Fibroblast of lung (primary cell): Measurements from ENCODE around the gene USP1.

ENCODE experiments used
- CTCF ChIP-seq, 2 donors: IDR thresholded peaks in 1 of 2; conservative IDR thresholded peaks in 1 of 2; 1 replicate in 1 of 2; 2 replicates in 1 of 2; pipeline ENCODE4 v1.5.1; 2011 to 2012; ENCODE audit warnings: low read length in 2 of 2, control low read depth in 1 of 2, inconsistent platforms in 1 of 2, low read depth in 1 of 2, mild to moderate bottlenecking in 1 of 2
- EZH2 ChIP-seq: IDR thresholded peaks from 2 replicates; pipeline ENCODE4 v1.5.1; 2012; ENCODE audit warnings: low read length, control low read depth, mild to moderate bottlenecking; ENCODE audit errors: missing control alignments

- TF ChIP-seq CTCF (conservative IDR thresholded peaks at IDR 0.05 in 1 of 2, IDR thresholded peaks at IDR 0.05 in 1 of 2; ENCODE audit: low read depth in 1 of 2, low read length in 2 of 2) (no peak), EZH2 (no peak)
These were observed 13.5 kb downstream of the USP1 start for GRCh38 chr1:62450301-62450700.
